Stimulated activated memory B cell treated with anti-CD40 and anti-IgM and Interleukin-4, amounts not matched to agents 10 μg/mL and 1 μg/mL and 100 μg/mL, for 72 hours (primary cell): ENCODE measurements around the gene CPEB1.

ENCODE experiments used
- ATAC-seq: fragments of 150-1000 bp; cut with Tn5 transposase; 2 replicates; pipeline ENCODE4 v1.10.0; 2021
- H3K27ac Mint-ChIP-seq: one replicate; pipeline ENCODE4 v1.8.0; 2022; ENCODE audit warnings: mild to moderate bottlenecking, mixed read lengths
- H3K27me3 Mint-ChIP-seq: one replicate; pipeline ENCODE4 v1.8.0; 2022; ENCODE audit warnings: mixed read lengths
- H3K36me3 Mint-ChIP-seq: one replicate; pipeline ENCODE4 v1.8.0; 2022; ENCODE audit warnings: mixed read lengths
- H3K4me1 Mint-ChIP-seq: one replicate; pipeline ENCODE4 v1.8.0; 2022; ENCODE audit warnings: mixed read lengths
- H3K4me3 Mint-ChIP-seq: one replicate; pipeline ENCODE4 v1.8.0; 2022; ENCODE audit warnings: mild to moderate bottlenecking, moderate library complexity, mixed read lengths
- H3K9me3 Mint-ChIP-seq: one replicate; pipeline ENCODE4 v1.8.0; 2022; ENCODE audit warnings: mixed read lengths

The CPEB1 gene

GRCh38 chr15:82551646-82552247 is 95.4 kb downstream of the CPEB1 start:
- H3K4me1 Mint-ChIP-seq, result peaks cover 27% of the 10 kb centered on the region
- ATAC-seq, result peak; percentile 73
- no peaks in the 10 kb centered on the region for H3K27me3 Mint-ChIP-seq
- no peaks in the 10 kb centered on the region for H3K36me3 Mint-ChIP-seq
- H3K9me3 Mint-ChIP-seq, result no peaks in the 10 kb centered on the region
- peak overlapping the region; percentile 67 for H3K27ac Mint-ChIP-seq
- peak overlapping the region; percentile 53 for H3K4me3 Mint-ChIP-seq

- Mint-ChIP-seq H3K9me3 (no peaks in the 10 kb centered on the region), H3K4me3 (no peak overlapping the region), H3K4me1 (peaks cover 27% of the 10 kb centered on the region), H3K27me3 (no peaks in the 10 kb centered on the region), H3K27ac (peak overlapping the region; percentile 44), H3K36me3 (no peaks in the 10 kb centered on the region)
- peak; percentile 21 for ATAC-seq
These were observed 97.9 kb downstream of the CPEB1 start for GRCh38 chr15:82549199-82549665.

- peak; percentile 77 for ATAC-seq
- no peaks in the 10 kb centered on the region for H3K9me3 Mint-ChIP-seq
- no peaks in the 10 kb centered on the region for H3K27me3 Mint-ChIP-seq
- H3K36me3 Mint-ChIP-seq, result no peaks in the 10 kb centered on the region
- H3K4me1 Mint-ChIP-seq, result peaks cover 27% of the 10 kb centered on the region
- H3K27ac Mint-ChIP-seq, result peak overlapping the region; percentile 44
- no peak overlapping the region for H3K4me3 Mint-ChIP-seq
These were observed 98.5 kb downstream of the CPEB1 start for GRCh38 chr15:82548700-82549099.

GRCh38 chr15:82545478-82545877 is 101.7 kb downstream of the CPEB1 start:
- Mint-ChIP-seq H3K9me3 (no peaks in the 10 kb centered on the region), H3K4me1 (peaks cover 15% of the 10 kb centered on the region), H3K4me3 (no peak overlapping the region), H3K27ac (no peak overlapping the region), H3K27me3 (no peaks in the 10 kb centered on the region), H3K36me3 (no peaks in the 10 kb centered on the region)
- no peak for ATAC-seq

GRCh38 chr15:82545002-82545401 is 102.2 kb downstream of the CPEB1 start:
- Mint-ChIP-seq H3K27me3 (no peaks in the 10 kb centered on the region), H3K27ac (no peak overlapping the region), H3K4me1 (peaks cover 10% of the 10 kb centered on the region), H3K36me3 (peaks cover under 1% of the 10 kb centered on the region), H3K9me3 (no peaks in the 10 kb centered on the region), H3K4me3 (no peak overlapping the region)
- no peak for ATAC-seq

- no peaks in the 10 kb centered on the region for H3K27me3 Mint-ChIP-seq
- no peaks in the 10 kb centered on the region for H3K9me3 Mint-ChIP-seq
- no peak overlapping the region for H3K27ac Mint-ChIP-seq
- peaks cover 6% of the 10 kb centered on the region for H3K36me3 Mint-ChIP-seq
- H3K4me1 Mint-ChIP-seq, result peaks cover 8% of the 10 kb centered on the region
- ATAC-seq, result no peak
- no peak overlapping the region for H3K4me3 Mint-ChIP-seq
These were observed 102.7 kb downstream of the CPEB1 start for GRCh38 chr15:82544431-82544830.

- H3K36me3 Mint-ChIP-seq, result peaks cover 19% of the 10 kb centered on the region
- H3K9me3 Mint-ChIP-seq, result no peaks in the 10 kb centered on the region
- no peak for ATAC-seq
- H3K27ac Mint-ChIP-seq, result no peak overlapping the region
- no peaks in the 10 kb centered on the region for H3K27me3 Mint-ChIP-seq
- H3K4me3 Mint-ChIP-seq, result no peak overlapping the region
- peaks cover 21% of the 10 kb centered on the region for H3K4me1 Mint-ChIP-seq
These were observed 104.0 kb downstream of the CPEB1 start for GRCh38 chr15:82543160-82543559.

GRCh38 chr15:82540984-82541431 is 106.2 kb downstream of the CPEB1 start:
- no peak for ATAC-seq
- Mint-ChIP-seq H3K9me3 (no peaks in the 10 kb centered on the region), H3K36me3 (peaks cover 40% of the 10 kb centered on the region), H3K4me3 (peak overlapping the region; percentile 94), H3K27ac (peak overlapping the region; percentile 94), H3K4me1 (peaks cover 42% of the 10 kb centered on the region), H3K27me3 (no peaks in the 10 kb centered on the region)

- Mint-ChIP-seq H3K36me3 (peaks cover 47% of the 10 kb centered on the region), H3K4me3 (peak within 1 kb of the TSS; percentile 94)
- peak; percentile 99 for ATAC-seq
These were observed 106.8 kb downstream of the CPEB1 start, which contains the start of gene RPS17 for GRCh38 chr15:82540055-82540983. Gene RPS17 (minus strand): TSS chr15:82540457. CDS start chr15:82540428, 29 bp downstream.

GRCh38 chr15:82539691-82540054 is 107.5 kb downstream of the CPEB1 start:
- Mint-ChIP-seq H3K36me3 (peaks cover 54% of the 10 kb centered on the region), H3K4me3 (peak overlapping the region; percentile 94), H3K27me3 (no peaks in the 10 kb centered on the region), H3K27ac (peak overlapping the region; percentile 94), H3K9me3 (no peaks in the 10 kb centered on the region), H3K4me1 (peaks cover 45% of the 10 kb centered on the region)
- no peak for ATAC-seq

More at GRCh38 chr15:82540055-82540983, 106.8 kb downstream of the CPEB1 start, which contains the start of gene RPS17:
- Mint-ChIP-seq H3K27ac (peak within 1 kb of the TSS; percentile 94), H3K27me3 (no peaks in the 10 kb centered on the region), H3K4me1 (peaks cover 45% of the 10 kb centered on the region), H3K9me3 (no peaks in the 10 kb centered on the region)

GRCh38 chr15:82538961-82539690 is 108.0 kb downstream of the CPEB1 start:
- no peak for ATAC-seq
- H3K27ac Mint-ChIP-seq, result peak overlapping the region; percentile 94
- peak overlapping the region; percentile 94 for H3K4me3 Mint-ChIP-seq
- H3K36me3 Mint-ChIP-seq, result peaks cover 59% of the 10 kb centered on the region
- peaks cover 45% of the 10 kb centered on the region for H3K4me1 Mint-ChIP-seq
- no peaks in the 10 kb centered on the region for H3K9me3 Mint-ChIP-seq
- H3K27me3 Mint-ChIP-seq, result no peaks in the 10 kb centered on the region

- no peaks in the 10 kb centered on the region for H3K9me3 Mint-ChIP-seq
- no peaks in the 10 kb centered on the region for H3K27me3 Mint-ChIP-seq
- H3K36me3 Mint-ChIP-seq, result peaks cover 65% of the 10 kb centered on the region
- peak overlapping the region; percentile 94 for H3K4me3 Mint-ChIP-seq
- peak overlapping the region; percentile 94 for H3K27ac Mint-ChIP-seq
- H3K4me1 Mint-ChIP-seq, result peaks cover 45% of the 10 kb centered on the region
- no peak for ATAC-seq
These were observed 109.7 kb downstream of the CPEB1 start for GRCh38 chr15:82537351-82537908.

GRCh38 chr15:82536409-82537350 is 110.5 kb downstream of the CPEB1 start:
- no peaks in the 10 kb centered on the region for H3K9me3 Mint-ChIP-seq
- H3K4me1 Mint-ChIP-seq, result peaks cover 46% of the 10 kb centered on the region
- no peak for ATAC-seq
- H3K27me3 Mint-ChIP-seq, result no peaks in the 10 kb centered on the region
- peak overlapping the region; percentile 94 for H3K27ac Mint-ChIP-seq
- peaks cover 65% of the 10 kb centered on the region for H3K36me3 Mint-ChIP-seq
- peak overlapping the region; percentile 94 for H3K4me3 Mint-ChIP-seq
